Memory B cell (primary cell): Measurements from ENCODE around the gene G3BP1.

Source experiments
- ATAC-seq: fragments of 150-1000 bp; cut with Tn5 transposase; 2 replicates; pipeline ENCODE4 v1.10.0; 2021; ENCODE audit warnings: low read depth, mild to moderate bottlenecking, moderate library complexity
- DNase-seq, 2 donors: peaks; one replicate each; pipeline ENCODE4 v3.0.0; 2022; ENCODE audit warnings: low spot score in 2 of 2
- H3K27ac Mint-ChIP-seq: one replicate; pipeline ENCODE4 v1.8.0; 2022; ENCODE audit warnings: mild to moderate bottlenecking, moderate library complexity, mixed read lengths
- H3K27me3 Mint-ChIP-seq: one replicate; pipeline ENCODE4 v1.8.0; 2022; ENCODE audit warnings: mixed read lengths
- H3K36me3 Mint-ChIP-seq: one replicate; pipeline ENCODE4 v1.8.0; 2022; ENCODE audit warnings: mild to moderate bottlenecking, mixed read lengths
- H3K4me1 Mint-ChIP-seq: one replicate; pipeline ENCODE4 v1.8.0; 2022; ENCODE audit warnings: mixed read lengths
- H3K4me3 Mint-ChIP-seq: one replicate; pipeline ENCODE4 v1.8.0; 2022; ENCODE audit warnings: mild to moderate bottlenecking, moderate library complexity, mixed read lengths
- H3K9me3 Mint-ChIP-seq: one replicate; pipeline ENCODE4 v1.8.0; 2022; ENCODE audit warnings: mixed read lengths

Gene G3BP1

GRCh38 chr5:151741678-151742423, 29.9 kb upstream of the G3BP1 start:
- DNase-seq, result no peak
- Mint-ChIP-seq H3K27ac (peak overlapping the region; percentile 55), H3K9me3 (no peaks in the 10 kb centered on the region), H3K4me3 (no peak overlapping the region), H3K36me3 (peaks cover 10% of the 10 kb centered on the region), H3K27me3 (no peaks in the 10 kb centered on the region), H3K4me1 (peaks cover 26% of the 10 kb centered on the region)
- ATAC-seq, result no peak

GRCh38 chr5:151742870-151743294, 28.9 kb upstream of the G3BP1 start:
- no peak for DNase-seq
- Mint-ChIP-seq H3K9me3 (no peaks in the 10 kb centered on the region), H3K27me3 (no peaks in the 10 kb centered on the region), H3K36me3 (peaks cover 10% of the 10 kb centered on the region), H3K27ac (peak overlapping the region; percentile 55), H3K4me1 (peaks cover 26% of the 10 kb centered on the region), H3K4me3 (no peak overlapping the region)
- ATAC-seq, result no peak

GRCh38 chr5:151743530-151743929, 28.2 kb upstream of the G3BP1 start:
- peaks cover 26% of the 10 kb centered on the region for H3K4me1 Mint-ChIP-seq
- ATAC-seq (no peak), DNase-seq (no peak)
- no peak overlapping the region for H3K4me3 Mint-ChIP-seq
- peaks cover 10% of the 10 kb centered on the region for H3K36me3 Mint-ChIP-seq
- H3K27ac Mint-ChIP-seq, result peak overlapping the region; percentile 8
- no peaks in the 10 kb centered on the region for H3K27me3 Mint-ChIP-seq
- no peaks in the 10 kb centered on the region for H3K9me3 Mint-ChIP-seq

GRCh38 chr5:151745071-151745705, 26.6 kb upstream of the G3BP1 start:
- ATAC-seq (peak; percentile 58), DNase-seq (no peak)
- H3K36me3 Mint-ChIP-seq, result peaks cover 8% of the 10 kb centered on the region
- no peaks in the 10 kb centered on the region for H3K9me3 Mint-ChIP-seq
- peak overlapping the region; percentile 94 for H3K27ac Mint-ChIP-seq
- H3K27me3 Mint-ChIP-seq, result no peaks in the 10 kb centered on the region
- peaks cover 25% of the 10 kb centered on the region for H3K4me1 Mint-ChIP-seq
- H3K4me3 Mint-ChIP-seq, result peak overlapping the region; percentile 3

- Mint-ChIP-seq H3K36me3 (peaks cover 6% of the 10 kb centered on the region), H3K27ac (peak overlapping the region; percentile 94), H3K27me3 (no peaks in the 10 kb centered on the region), H3K4me1 (peaks cover 17% of the 10 kb centered on the region), H3K4me3 (no peak overlapping the region), H3K9me3 (no peaks in the 10 kb centered on the region)
- no peak for DNase-seq
- no peak for ATAC-seq
Observed at GRCh38 chr5:151750121-151750520, 21.6 kb upstream of the G3BP1 start.

GRCh38 chr5:151751091-151751490, 20.7 kb upstream of the G3BP1 start:
- Mint-ChIP-seq H3K27me3 (no peaks in the 10 kb centered on the region), H3K27ac (no peak overlapping the region), H3K4me3 (no peak overlapping the region), H3K9me3 (no peaks in the 10 kb centered on the region), H3K36me3 (peaks cover 6% of the 10 kb centered on the region), H3K4me1 (peaks cover 15% of the 10 kb centered on the region)
- ATAC-seq (no peak), DNase-seq (no peak)

- H3K4me3 Mint-ChIP-seq, result no peak overlapping the region
- H3K27ac Mint-ChIP-seq, result no peak overlapping the region
- peaks cover 15% of the 10 kb centered on the region for H3K4me1 Mint-ChIP-seq
- no peak for ATAC-seq
- no peak for DNase-seq
- H3K9me3 Mint-ChIP-seq, result no peaks in the 10 kb centered on the region
- H3K27me3 Mint-ChIP-seq, result no peaks in the 10 kb centered on the region
- H3K36me3 Mint-ChIP-seq, result peaks cover 6% of the 10 kb centered on the region
Observed at GRCh38 chr5:151751593-151751992, 20.2 kb upstream of the G3BP1 start.

- Mint-ChIP-seq H3K4me3 (no peak overlapping the region), H3K36me3 (peaks cover 6% of the 10 kb centered on the region), H3K9me3 (no peaks in the 10 kb centered on the region), H3K27ac (no peak overlapping the region), H3K4me1 (peaks cover 28% of the 10 kb centered on the region), H3K27me3 (no peaks in the 10 kb centered on the region)
- ATAC-seq (no peak), DNase-seq (no peak)
Observed at GRCh38 chr5:151755383-151755782, 16.4 kb upstream of the G3BP1 start.

- Mint-ChIP-seq H3K4me3 (peak overlapping the region; percentile 90), H3K27me3 (no peaks in the 10 kb centered on the region), H3K36me3 (peaks cover 6% of the 10 kb centered on the region), H3K4me1 (peaks cover 28% of the 10 kb centered on the region), H3K9me3 (no peaks in the 10 kb centered on the region), H3K27ac (peak overlapping the region; percentile 79)
- ATAC-seq (peak; percentile 6), DNase-seq (no peak)
Observed at GRCh38 chr5:151757233-151758140, 14.3 kb upstream of the G3BP1 start.

- Mint-ChIP-seq H3K27me3 (no peaks in the 10 kb centered on the region), H3K4me1 (peaks cover 25% of the 10 kb centered on the region), H3K9me3 (no peaks in the 10 kb centered on the region), H3K27ac (peak overlapping the region; percentile 79), H3K36me3 (peaks cover 2% of the 10 kb centered on the region), H3K4me3 (peak overlapping the region; percentile 90)
- DNase-seq (no peak), ATAC-seq (peak; percentile 12)
Observed at GRCh38 chr5:151758141-151758429, 13.7 kb upstream of the G3BP1 start.

- Mint-ChIP-seq H3K4me3 (peak within 1 kb of the TSS; percentile 90), H3K27me3 (no peaks in the 10 kb centered on the region), H3K9me3 (no peaks in the 10 kb centered on the region), H3K27ac (peak within 1 kb of the TSS; percentile 79), H3K36me3 (no peaks in the 10 kb centered on the region), H3K4me1 (peaks cover 25% of the 10 kb centered on the region)
- DNase-seq (peak; percentile 89 to 90), ATAC-seq (peak; percentile 98)
Observed at GRCh38 chr5:151758430-151759241, 13.1 kb upstream of the G3BP1 start, which contains the start of gene ATOX1. TSS of gene ATOX1 (minus strand) at chr5:151758631. CDS start at chr5:151758551, 80 bp downstream.

- Mint-ChIP-seq H3K27ac (no peak overlapping the region), H3K4me3 (no peak overlapping the region), H3K27me3 (no peaks in the 10 kb centered on the region), H3K9me3 (no peaks in the 10 kb centered on the region), H3K36me3 (no peaks in the 10 kb centered on the region), H3K4me1 (no peaks in the 10 kb centered on the region)
- ATAC-seq (no peak), DNase-seq (no peak)
Observed at GRCh38 chr5:151764801-151765200, 7.0 kb upstream of the G3BP1 start.

- ATAC-seq, result no peak
- no peak overlapping the region for H3K27ac Mint-ChIP-seq
- H3K4me3 Mint-ChIP-seq, result no peak overlapping the region
Observed at GRCh38 chr5:151766975-151767374, 4.8 kb upstream of the G3BP1 start.

More at GRCh38 chr5:151766975-151767374, 4.8 kb upstream of the G3BP1 start:
- H3K27me3 Mint-ChIP-seq, result no peaks in the 10 kb centered on the region
- no peaks in the 10 kb centered on the region for H3K9me3 Mint-ChIP-seq
- no peak for DNase-seq
- no peaks in the 10 kb centered on the region for H3K4me1 Mint-ChIP-seq
- no peaks in the 10 kb centered on the region for H3K36me3 Mint-ChIP-seq
